GM12873 (cell line): ENCODE measurements around the gene ERO1B.

Experiments
- CTCF ChIP-seq: IDR thresholded peaks from 2 replicates; pipeline ENCODE4 v1.5.1; 2012; ENCODE audit warnings: low read depth, mild to moderate bottlenecking, moderate library complexity, low read length, control low read depth; ENCODE audit not compliant: insufficient read depth; ENCODE audit errors: missing control alignments

Gene ERO1B

GRCh38 chr1:236292425-236292824 lies 10.7 kb upstream of the ERO1B start:
- TF ChIP-seq CTCF: no peak

- TF ChIP-seq CTCF: no peak
Measured at GRCh38 chr1:236289492-236290131, 7.9 kb upstream of the ERO1B start.

- TF ChIP-seq CTCF: no peak
Measured at GRCh38 chr1:236288620-236288976, 6.8 kb upstream of the ERO1B start.

GRCh38 chr1:236287757-236288619 lies 6.2 kb upstream of the ERO1B start:
- TF ChIP-seq CTCF: no peak

- TF ChIP-seq CTCF: no peak
Measured at GRCh38 chr1:236287356-236287755, 5.6 kb upstream of the ERO1B start.

- TF ChIP-seq CTCF: no peak
Measured at GRCh38 chr1:236284291-236284721, 2.5 kb upstream of the ERO1B start.

- TF ChIP-seq CTCF: no peak
Measured at GRCh38 chr1:236282719-236283118, 961 bp upstream of the ERO1B start.
